Measurements from ENCODE around the gene FPGS. TPM values are rescaled to one million over a fixed set of nuclear protein-coding genes. Genes with fewer than 3 reads are reported as not detected.

FPGS gene
- polyA plus RNA-seq, 3 donors = 38.9 to 45.5 (median 44.7) TPM

Other genes with a start within 250 kb of the FPGS start
- gene STXBP1, start 190.6 kb upstream of the FPGS start, polyA plus RNA-seq (ENCODE audit: insufficient read length in 3 of 3) = 10 to 100 TPM; 28.9 to 35.2 (median 30.2) TPM
- gene CFAP157, start 95.9 kb upstream of the FPGS start, polyA plus RNA-seq (ENCODE audit: insufficient read length in 3 of 3) = 1 to 10 TPM; 4.0 to 9.8 (median 5.2) TPM
- gene PTRH1, start 87.2 kb upstream of the FPGS start, polyA plus RNA-seq (ENCODE audit: insufficient read length in 3 of 3) = 10 to 100 TPM in 2 of 3 donors, 1 to 10 TPM in 1; 7.3 to 13.8 (median 13.0) TPM
- gene TTC16, start 86.8 kb upstream of the FPGS start, polyA plus RNA-seq (ENCODE audit: insufficient read length in 3 of 3) = under 1 TPM; 0.11 to 0.41 (median 0.23) TPM
- gene TOR2A, start 67.6 kb upstream of the FPGS start, polyA plus RNA-seq (ENCODE audit: insufficient read length in 3 of 3) = 10 to 100 TPM; 12.1 to 19.0 (median 13.6) TPM
- gene SH2D3C, start 24.2 kb upstream of the FPGS start, polyA plus RNA-seq (ENCODE audit: insufficient read length in 3 of 3) = 10 to 100 TPM; 13.2 to 17.6 (median 16.1) TPM
- gene CDK9, start 16.8 kb upstream of the FPGS start, polyA plus RNA-seq (ENCODE audit: insufficient read length in 3 of 3) = 10 to 100 TPM; 67.5 to 75.5 (median 73.9) TPM
- 10 to 100 TPM; 75.7 to 92.9 (median 83.7) TPM for gene ENG, start 51.8 kb downstream of the FPGS start, polyA plus RNA-seq (ENCODE audit: insufficient read length in 3 of 3)
- 10 to 100 TPM; 31.0 to 50.7 (median 36.3) TPM for gene AK1, start 74.8 kb downstream of the FPGS start, polyA plus RNA-seq (ENCODE audit: insufficient read length in 3 of 3)
- gene ST6GALNAC6, start 96.7 kb downstream of the FPGS start, polyA plus RNA-seq (ENCODE audit: insufficient read length in 3 of 3) = 10 to 100 TPM; 41.8 to 49.0 (median 42.4) TPM
- gene ST6GALNAC4, start 114.2 kb downstream of the FPGS start, polyA plus RNA-seq (ENCODE audit: insufficient read length in 3 of 3) = 10 to 100 TPM in 2 of 3 donors, 1 to 10 TPM in 1; 9.8 to 16.3 (median 13.1) TPM
- gene PIP5KL1, start 127.9 kb downstream of the FPGS start, polyA plus RNA-seq (ENCODE audit: insufficient read length in 3 of 3) = 1 to 10 TPM; 1.5 to 1.8 (median 1.7) TPM
- gene DPM2, start 135.0 kb downstream of the FPGS start, polyA plus RNA-seq (ENCODE audit: insufficient read length in 3 of 3) = 10 to 100 TPM; 35.3 to 43.4 (median 36.3) TPM
- 10 to 100 TPM; 31.5 to 35.0 (median 34.1) TPM for gene EEIG1, start 178.1 kb downstream of the FPGS start, polyA plus RNA-seq (ENCODE audit: insufficient read length in 3 of 3)

Measured in renal cortex interstitium (tissue), 3 donors.